ENCODE data around the gene CRYBB1.
A peak's percentile ranks its signal among the peaks of the same experiment; 100 is the strongest.

CRYBB1 gene

DNA sequence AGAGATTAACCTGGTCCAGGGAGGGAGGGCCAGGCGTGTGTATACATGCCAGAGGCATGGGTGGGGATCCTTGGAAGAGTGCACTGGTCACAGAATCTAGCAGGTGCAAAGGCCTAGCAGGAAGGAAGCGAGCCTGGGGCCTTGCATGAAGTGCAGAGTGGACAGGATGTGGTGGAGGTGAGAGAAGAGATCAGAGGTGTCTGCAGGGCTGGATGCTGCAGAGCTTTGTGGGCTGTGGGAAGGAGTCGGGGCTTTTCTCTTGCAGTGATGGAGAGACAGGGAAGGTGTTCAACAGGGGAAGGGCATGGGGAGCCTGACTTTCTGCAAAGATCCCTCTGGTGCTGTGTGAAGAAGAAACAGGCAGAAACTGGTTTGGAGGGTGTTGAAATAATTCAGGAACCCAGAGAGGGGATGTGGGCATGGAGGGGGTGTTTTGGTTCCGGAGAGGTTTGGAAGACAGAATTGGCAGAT lies 25.4 kb downstream of the CRYBB1 start:
- Histone ChIP-seq H3K4me1 (ENCODE audit: control insufficient read depth, insufficient read depth, low read length, poor library complexity, severe bottlenecking) (peaks cover 38% of the 10 kb centered on the region), H3K27ac (ENCODE audit: insufficient read depth, low read length, poor library complexity, severe bottlenecking) (peak overlapping the region; percentile 46), H3K9me3 (ENCODE audit: control insufficient read depth, low read length) (no peaks in the 10 kb centered on the region), H3K27me3 (replicated peaks; ENCODE audit: control insufficient read depth, insufficient read depth, low read length, poor library complexity, severe bottlenecking) (no peaks in the 10 kb centered on the region), H3K36me3 (ENCODE audit: control insufficient read depth, insufficient read depth, low read length) (no peaks in the 10 kb centered on the region), H3K4me3 (ENCODE audit: insufficient read depth, low read depth, low read length, poor library complexity, severe bottlenecking) (no peak overlapping the region)
- DNase-seq = peak; percentile 24 to 32 (median 24)

DNA sequence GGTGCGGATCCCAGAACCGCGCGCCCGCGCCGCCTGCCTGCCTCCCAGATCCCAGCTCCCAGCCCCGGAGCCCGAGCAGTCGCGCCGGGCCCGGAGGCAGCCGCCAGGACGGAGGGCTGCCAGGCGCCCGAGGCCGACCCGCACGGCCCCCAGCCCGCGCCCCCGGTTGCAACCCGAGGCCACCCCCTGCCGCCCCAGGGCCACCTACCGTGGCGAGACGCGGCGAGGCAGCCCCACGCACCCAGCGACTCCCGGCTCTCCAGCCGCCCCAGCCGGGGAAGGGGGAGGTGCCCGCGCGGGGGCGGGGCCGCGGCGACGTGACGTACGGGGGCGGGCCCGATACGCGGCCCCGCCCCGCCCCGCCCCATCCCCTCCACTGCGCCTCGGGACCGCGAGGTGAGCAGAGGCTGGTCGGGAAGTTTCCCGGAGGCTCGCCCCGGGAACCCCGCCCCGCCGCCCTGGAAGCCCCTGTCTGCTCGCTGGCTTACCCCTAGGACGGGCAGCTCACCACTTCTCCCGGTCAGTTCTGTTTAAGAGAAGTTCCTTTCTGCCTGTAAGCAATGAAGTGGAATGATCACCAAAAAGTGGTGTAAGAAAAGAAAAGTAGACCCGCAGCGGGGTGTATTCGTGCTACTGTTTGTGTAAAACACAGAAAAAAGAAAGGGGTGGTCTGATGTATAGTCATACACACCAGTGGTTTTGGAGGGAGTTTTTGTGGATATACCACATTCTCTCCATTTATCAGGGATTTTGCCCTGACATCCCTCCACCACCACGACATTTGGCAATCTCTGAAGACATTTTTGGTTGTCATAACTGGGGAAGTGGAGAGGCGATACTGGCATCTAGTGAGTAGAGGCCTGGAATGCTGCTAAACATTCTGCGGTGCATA lies 27.7 kb downstream of the CRYBB1 start, which contains the start of gene TPST2:
Gene TPST2, minus strand, starts transcription at position 288 of the 892 bp plus-strand sequence. CDS start 48,502 bp downstream, outside the sequence.
- Histone ChIP-seq H3K36me3 (ENCODE audit: control insufficient read depth, insufficient read depth, low read length) (peaks cover 4% of the 10 kb centered on the region), H3K9me3 (ENCODE audit: control insufficient read depth, low read length) (no peaks in the 10 kb centered on the region), H3K27ac (ENCODE audit: insufficient read depth, low read length, poor library complexity, severe bottlenecking) (peak within 1 kb of the TSS; percentile 62), H3K4me3 (ENCODE audit: insufficient read depth, low read depth, low read length, poor library complexity, severe bottlenecking) (peak within 1 kb of the TSS; percentile 86), H3K27me3 (replicated peaks; ENCODE audit: control insufficient read depth, insufficient read depth, low read length, poor library complexity, severe bottlenecking) (no peaks in the 10 kb centered on the region), H3K4me1 (ENCODE audit: control insufficient read depth, insufficient read depth, low read length, poor library complexity, severe bottlenecking) (peaks cover 41% of the 10 kb centered on the region)
- DNase-seq = peak; percentile 72 to 74 (median 73)

DNA sequence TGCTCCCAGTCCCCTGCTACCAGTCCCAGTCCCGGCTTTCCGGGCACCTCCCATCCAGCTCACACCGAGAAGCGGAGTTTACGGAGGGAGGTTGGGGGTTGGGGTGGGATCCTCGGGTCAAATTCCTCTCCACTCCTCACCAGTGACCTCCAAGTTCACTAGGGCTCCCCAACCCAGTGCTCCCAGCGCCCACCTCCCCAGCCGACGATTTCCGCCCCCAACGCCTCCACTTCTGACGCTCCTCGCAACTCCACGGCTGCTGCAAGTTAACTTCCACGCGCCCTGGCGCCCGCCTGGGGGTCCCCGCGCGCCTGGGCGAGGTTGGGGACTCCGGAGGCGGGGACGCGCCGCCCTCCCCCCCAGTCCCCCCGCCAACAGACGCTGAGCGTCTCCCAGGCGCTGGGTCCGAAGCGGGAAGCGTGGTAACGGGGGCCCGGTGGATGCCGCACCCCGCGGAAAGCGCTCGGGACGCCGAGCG lies 28.4 kb downstream of the CRYBB1 start:
- peaks cover 4% of the 10 kb centered on the region for H3K36me3 ChIP-seq (ENCODE audit: control insufficient read depth, insufficient read depth, low read length)
- H3K9me3 ChIP-seq (ENCODE audit: control insufficient read depth, low read length) = no peaks in the 10 kb centered on the region
- H3K27ac ChIP-seq (ENCODE audit: insufficient read depth, low read length, poor library complexity, severe bottlenecking) = peak overlapping the region; percentile 62
- peak overlapping the region; percentile 86 for H3K4me3 ChIP-seq (ENCODE audit: insufficient read depth, low read depth, low read length, poor library complexity, severe bottlenecking)
- H3K27me3 ChIP-seq (replicated peaks; ENCODE audit: control insufficient read depth, insufficient read depth, low read length, poor library complexity, severe bottlenecking) = no peaks in the 10 kb centered on the region
- peak in 1 of 3 donors; percentile 9 for DNase-seq
- peaks cover 41% of the 10 kb centered on the region for H3K4me1 ChIP-seq (ENCODE audit: control insufficient read depth, insufficient read depth, low read length, poor library complexity, severe bottlenecking)

DNA sequence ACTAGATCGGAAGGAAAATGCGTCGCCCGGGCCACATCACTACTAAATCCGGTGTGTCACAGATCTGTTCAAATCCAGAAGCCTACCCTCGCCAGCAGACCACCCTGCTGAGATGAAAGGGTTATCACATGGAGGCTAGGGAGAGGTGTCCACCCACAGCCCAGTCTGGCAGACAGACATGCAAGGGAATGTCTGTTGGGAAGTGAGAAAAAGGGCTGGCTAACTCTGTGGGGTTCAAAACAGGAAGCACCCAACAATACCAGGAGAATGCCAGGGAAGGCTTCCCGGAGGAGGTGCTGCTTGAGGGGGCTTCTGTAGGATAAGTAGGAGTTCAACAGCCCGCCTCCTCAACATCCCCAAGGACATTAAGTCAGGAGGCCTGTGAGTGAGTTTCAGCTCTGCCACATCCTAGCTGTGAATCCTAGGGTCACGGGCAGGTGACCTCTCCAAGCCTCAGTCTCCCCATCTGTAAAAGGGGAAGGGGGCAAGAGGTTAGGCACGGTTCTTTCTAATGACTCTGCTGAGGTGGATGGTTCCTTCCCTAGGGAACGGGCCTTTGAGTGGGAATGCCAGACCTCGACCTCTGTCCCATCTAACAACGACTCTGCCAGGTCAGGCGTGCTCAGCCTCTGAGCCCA lies 29.0 kb downstream of the CRYBB1 start:
- H3K27ac ChIP-seq (ENCODE audit: insufficient read depth, low read length, poor library complexity, severe bottlenecking) = peak overlapping the region; percentile 62
- H3K9me3 ChIP-seq (ENCODE audit: control insufficient read depth, low read length) = no peaks in the 10 kb centered on the region
- peaks cover 4% of the 10 kb centered on the region for H3K36me3 ChIP-seq (ENCODE audit: control insufficient read depth, insufficient read depth, low read length)
- DNase-seq = no peak
- peaks cover 36% of the 10 kb centered on the region for H3K4me1 ChIP-seq (ENCODE audit: control insufficient read depth, insufficient read depth, low read length, poor library complexity, severe bottlenecking)
- H3K27me3 ChIP-seq (replicated peaks; ENCODE audit: control insufficient read depth, insufficient read depth, low read length, poor library complexity, severe bottlenecking) = no peaks in the 10 kb centered on the region
- peak overlapping the region; percentile 86 for H3K4me3 ChIP-seq (ENCODE audit: insufficient read depth, low read depth, low read length, poor library complexity, severe bottlenecking)

DNA sequence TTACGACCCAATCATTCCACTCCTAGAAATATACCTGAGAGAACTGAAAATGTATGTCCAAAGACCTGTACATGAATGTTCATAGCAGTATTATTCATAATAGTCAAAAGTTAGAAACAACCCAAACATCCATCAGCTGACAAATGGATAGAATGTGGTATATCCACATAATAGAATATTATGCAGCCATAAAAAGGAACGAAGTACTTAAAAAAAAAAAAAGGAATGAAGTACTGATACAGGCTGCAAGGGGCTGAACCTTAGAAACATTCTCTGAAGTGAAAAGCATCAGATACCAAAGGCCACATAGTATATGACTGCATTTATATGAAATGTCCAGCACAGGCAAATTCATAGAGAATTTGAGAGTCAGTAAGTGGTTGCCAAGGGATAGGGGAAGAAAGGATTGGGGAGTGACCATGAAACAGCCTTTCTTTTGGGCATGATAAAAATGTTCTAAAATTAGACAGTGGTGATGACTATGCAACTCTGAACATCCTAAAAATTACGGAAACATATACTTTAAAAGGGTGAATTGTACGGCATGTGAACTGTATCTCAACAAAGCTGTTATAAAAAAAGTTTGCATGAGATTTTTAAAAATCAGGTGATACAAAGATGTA lies 29.7 kb downstream of the CRYBB1 start:
- Histone ChIP-seq H3K4me1 (ENCODE audit: control insufficient read depth, insufficient read depth, low read length, poor library complexity, severe bottlenecking) (peaks cover 34% of the 10 kb centered on the region), H3K9me3 (ENCODE audit: control insufficient read depth, low read length) (no peaks in the 10 kb centered on the region), H3K27ac (ENCODE audit: insufficient read depth, low read length, poor library complexity, severe bottlenecking) (no peak overlapping the region), H3K27me3 (replicated peaks; ENCODE audit: control insufficient read depth, insufficient read depth, low read length, poor library complexity, severe bottlenecking) (no peaks in the 10 kb centered on the region), H3K36me3 (ENCODE audit: control insufficient read depth, insufficient read depth, low read length) (peaks cover 4% of the 10 kb centered on the region), H3K4me3 (ENCODE audit: insufficient read depth, low read depth, low read length, poor library complexity, severe bottlenecking) (no peak overlapping the region)
- DNase-seq = no peak

DNA sequence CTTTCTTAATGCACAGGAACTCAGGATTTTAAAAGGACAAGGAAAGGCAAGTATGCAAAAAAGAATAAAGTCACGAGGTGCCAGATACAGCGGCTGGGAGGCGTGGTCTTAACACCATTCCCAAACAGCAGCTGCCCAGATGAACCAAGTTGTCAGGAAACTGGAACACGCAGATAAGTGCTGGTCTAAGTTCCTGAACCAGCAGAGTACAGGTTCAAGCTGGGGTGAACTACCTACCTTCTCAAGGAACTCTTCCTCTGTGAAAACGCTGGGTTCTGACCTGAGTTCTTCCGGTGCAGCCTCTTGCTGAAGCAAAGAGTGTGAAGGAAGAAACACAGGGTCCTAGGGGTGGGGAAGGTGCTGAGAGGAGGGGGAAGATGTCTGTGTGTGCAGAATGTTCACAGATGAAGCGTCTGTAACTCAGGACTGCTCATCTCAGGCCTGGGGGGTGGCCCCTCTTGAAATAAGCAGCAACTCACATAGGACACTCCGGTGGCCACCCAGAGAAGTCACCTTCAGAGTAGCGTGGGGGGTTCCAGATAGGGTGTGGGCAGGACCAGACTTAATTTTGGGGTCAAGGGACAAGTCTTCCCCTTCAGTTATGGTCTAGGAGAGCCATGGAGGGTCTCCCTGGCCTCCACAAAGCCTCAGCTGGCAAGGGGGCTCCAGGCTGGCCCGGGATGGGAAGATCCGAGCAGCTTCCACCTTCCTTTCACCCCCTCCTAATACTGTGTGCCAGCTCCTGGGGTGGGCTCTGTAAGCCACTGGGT lies 31.1 kb downstream of the CRYBB1 start:
- Histone ChIP-seq H3K4me3 (ENCODE audit: insufficient read depth, low read depth, low read length, poor library complexity, severe bottlenecking) (no peak overlapping the region), H3K4me1 (ENCODE audit: control insufficient read depth, insufficient read depth, low read length, poor library complexity, severe bottlenecking) (peaks cover 20% of the 10 kb centered on the region), H3K36me3 (ENCODE audit: control insufficient read depth, insufficient read depth, low read length) (peaks cover 4% of the 10 kb centered on the region), H3K27me3 (replicated peaks; ENCODE audit: control insufficient read depth, insufficient read depth, low read length, poor library complexity, severe bottlenecking) (no peaks in the 10 kb centered on the region), H3K27ac (ENCODE audit: insufficient read depth, low read length, poor library complexity, severe bottlenecking) (no peak overlapping the region), H3K9me3 (ENCODE audit: control insufficient read depth, low read length) (no peaks in the 10 kb centered on the region)
- no peak for DNase-seq

DNA sequence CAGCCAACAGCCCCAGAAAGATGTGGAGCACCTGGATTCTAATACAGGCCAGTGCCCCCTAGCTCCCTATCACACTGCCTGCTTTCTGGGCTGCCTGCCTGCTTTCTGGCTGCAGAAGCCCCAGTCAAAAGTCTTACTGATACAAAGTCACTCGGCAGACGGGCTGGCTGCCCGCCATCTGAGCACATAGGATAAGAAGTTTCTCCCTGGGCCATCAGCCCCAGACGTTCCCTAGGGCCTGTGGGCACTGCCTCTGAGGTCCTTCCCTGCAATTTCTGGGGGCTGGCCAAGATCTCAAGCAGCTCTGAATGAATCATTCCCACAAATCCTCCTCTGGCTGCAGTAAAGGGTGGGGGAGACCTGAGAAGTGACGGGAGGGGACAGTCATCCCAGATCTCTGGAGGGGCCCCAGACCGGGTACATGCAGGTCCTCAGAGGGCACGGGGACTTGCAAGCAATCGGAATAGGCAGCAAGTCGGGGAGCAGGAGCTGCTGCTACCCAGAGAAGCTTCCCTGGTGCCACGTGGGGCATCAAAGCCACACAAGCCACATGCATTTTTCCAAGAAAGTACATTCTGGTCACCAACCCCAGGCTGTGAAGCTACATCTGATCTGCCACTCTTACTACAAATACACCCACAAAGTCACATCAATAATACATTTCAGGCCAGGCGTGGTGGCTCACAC lies 32.6 kb downstream of the CRYBB1 start:
- H3K4me3 ChIP-seq (ENCODE audit: insufficient read depth, low read depth, low read length, poor library complexity, severe bottlenecking) = no peak overlapping the region
- no peaks in the 10 kb centered on the region for H3K27me3 ChIP-seq (replicated peaks; ENCODE audit: control insufficient read depth, insufficient read depth, low read length, poor library complexity, severe bottlenecking)
- H3K4me1 ChIP-seq (ENCODE audit: control insufficient read depth, insufficient read depth, low read length, poor library complexity, severe bottlenecking) = peaks cover 19% of the 10 kb centered on the region
- no peak overlapping the region for H3K27ac ChIP-seq (ENCODE audit: insufficient read depth, low read length, poor library complexity, severe bottlenecking)
- no peaks in the 10 kb centered on the region for H3K9me3 ChIP-seq (ENCODE audit: control insufficient read depth, low read length)
- H3K36me3 ChIP-seq (ENCODE audit: control insufficient read depth, insufficient read depth, low read length) = peaks cover 4% of the 10 kb centered on the region
- DNase-seq = no peak

DNA sequence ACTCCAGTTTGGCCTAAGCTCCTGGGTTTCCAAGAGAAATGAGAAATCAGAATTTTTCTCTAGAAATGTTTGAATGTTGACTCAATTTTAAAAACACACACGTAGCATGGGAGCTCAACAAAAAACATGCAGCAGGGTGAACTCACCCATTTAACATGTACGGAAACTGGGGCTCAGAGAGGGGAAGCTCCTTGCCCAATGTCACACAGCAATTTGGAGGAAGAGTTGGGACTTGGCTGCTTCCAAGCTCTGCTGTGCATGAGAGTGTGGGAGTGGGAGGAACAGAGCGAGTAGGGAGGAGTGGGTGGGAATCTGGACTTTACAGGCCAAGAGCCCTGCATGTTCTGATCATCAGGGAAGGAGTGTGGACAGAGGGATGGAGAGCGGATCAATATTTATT lies 33.8 kb downstream of the CRYBB1 start:
- Histone ChIP-seq H3K27me3 (replicated peaks; ENCODE audit: control insufficient read depth, insufficient read depth, low read length, poor library complexity, severe bottlenecking) (no peaks in the 10 kb centered on the region), H3K27ac (ENCODE audit: insufficient read depth, low read length, poor library complexity, severe bottlenecking) (no peak overlapping the region), H3K9me3 (ENCODE audit: control insufficient read depth, low read length) (no peaks in the 10 kb centered on the region), H3K4me3 (ENCODE audit: insufficient read depth, low read depth, low read length, poor library complexity, severe bottlenecking) (no peak overlapping the region), H3K4me1 (ENCODE audit: control insufficient read depth, insufficient read depth, low read length, poor library complexity, severe bottlenecking) (peaks cover 27% of the 10 kb centered on the region), H3K36me3 (ENCODE audit: control insufficient read depth, insufficient read depth, low read length) (peaks cover 4% of the 10 kb centered on the region)
- DNase-seq = no peak

DNA sequence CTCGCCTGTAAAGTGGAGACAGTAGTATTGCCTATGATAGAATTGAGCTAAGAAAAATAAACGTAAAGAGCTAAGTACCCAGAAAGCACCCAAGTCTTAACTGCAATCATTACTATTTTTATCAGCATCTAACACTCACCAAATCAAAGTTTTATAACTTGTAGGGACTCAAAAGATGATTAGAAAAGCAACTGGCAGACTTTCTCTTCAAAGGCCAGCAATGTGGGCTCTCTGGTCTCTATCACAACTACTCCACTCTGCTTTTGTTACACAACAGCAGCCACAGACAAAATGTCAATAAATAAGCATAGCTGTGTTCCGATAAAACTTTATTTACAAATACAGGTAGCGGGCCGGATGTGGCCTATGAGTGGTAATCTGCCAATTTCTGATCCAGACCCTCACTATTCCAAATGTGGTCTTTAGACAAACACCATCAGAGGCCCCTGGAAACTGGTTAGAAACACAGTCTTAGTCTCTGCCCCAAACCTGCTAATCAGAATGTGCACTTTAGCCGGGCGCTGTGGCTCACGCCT lies 36.1 kb downstream of the CRYBB1 start:
- Histone ChIP-seq H3K4me3 (ENCODE audit: insufficient read depth, low read depth, low read length, poor library complexity, severe bottlenecking) (no peak overlapping the region), H3K27ac (ENCODE audit: insufficient read depth, low read length, poor library complexity, severe bottlenecking) (no peak overlapping the region), H3K9me3 (ENCODE audit: control insufficient read depth, low read length) (no peaks in the 10 kb centered on the region), H3K36me3 (ENCODE audit: control insufficient read depth, insufficient read depth, low read length) (peaks cover 3% of the 10 kb centered on the region), H3K27me3 (replicated peaks; ENCODE audit: control insufficient read depth, insufficient read depth, low read length, poor library complexity, severe bottlenecking) (no peaks in the 10 kb centered on the region), H3K4me1 (ENCODE audit: control insufficient read depth, insufficient read depth, low read length, poor library complexity, severe bottlenecking) (peaks cover 19% of the 10 kb centered on the region)
- no peak for DNase-seq
